Body of pancreas (tissue), 4 donors: ENCODE data around the gene C20orf202.

Source experiments
- POLR2A ChIP-seq, 3 donors: fragments of 450-650 bp; IDR thresholded peaks; one replicate each; pipeline ENCODE4 v1.6.1; 2016; ENCODE audit warnings: antibody characterized with exemption in 3 of 3, mild to moderate bottlenecking in 2 of 3
- TF ChIP-seq, protein P1 (sequence below), 7 experiments: fragments of 450-650 bp in 4 of 7; fragments of 200-600 bp in 3 of 7; sonication (generic) in 3 of 7; IDR thresholded peaks; one replicate each; pipeline ENCODE4 v1.5.1; 2016 to 2019; ENCODE audit warnings: antibody characterized with exemption in 7 of 7

DNA sequence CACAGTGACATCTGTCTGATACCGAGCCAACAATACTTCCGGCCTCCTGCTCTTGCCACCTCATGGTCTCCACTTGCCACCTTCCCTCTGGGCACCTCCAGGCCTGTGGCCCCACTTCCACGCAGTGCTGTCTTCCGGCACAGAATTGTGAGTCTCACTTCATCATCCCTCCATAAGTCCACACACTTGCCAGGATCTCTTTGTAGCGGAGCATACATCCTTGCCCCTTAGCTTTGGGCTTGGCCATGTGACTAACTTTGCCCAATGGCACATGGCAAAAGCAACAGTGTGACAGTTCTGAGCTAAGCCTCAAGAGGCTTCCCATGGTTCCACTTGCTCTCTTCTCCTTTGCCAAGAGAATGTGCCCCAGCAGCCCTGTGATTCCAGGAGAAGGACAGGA lies 4.5 kb upstream of the C20orf202 start:
- TF ChIP-seq, protein P1, sequence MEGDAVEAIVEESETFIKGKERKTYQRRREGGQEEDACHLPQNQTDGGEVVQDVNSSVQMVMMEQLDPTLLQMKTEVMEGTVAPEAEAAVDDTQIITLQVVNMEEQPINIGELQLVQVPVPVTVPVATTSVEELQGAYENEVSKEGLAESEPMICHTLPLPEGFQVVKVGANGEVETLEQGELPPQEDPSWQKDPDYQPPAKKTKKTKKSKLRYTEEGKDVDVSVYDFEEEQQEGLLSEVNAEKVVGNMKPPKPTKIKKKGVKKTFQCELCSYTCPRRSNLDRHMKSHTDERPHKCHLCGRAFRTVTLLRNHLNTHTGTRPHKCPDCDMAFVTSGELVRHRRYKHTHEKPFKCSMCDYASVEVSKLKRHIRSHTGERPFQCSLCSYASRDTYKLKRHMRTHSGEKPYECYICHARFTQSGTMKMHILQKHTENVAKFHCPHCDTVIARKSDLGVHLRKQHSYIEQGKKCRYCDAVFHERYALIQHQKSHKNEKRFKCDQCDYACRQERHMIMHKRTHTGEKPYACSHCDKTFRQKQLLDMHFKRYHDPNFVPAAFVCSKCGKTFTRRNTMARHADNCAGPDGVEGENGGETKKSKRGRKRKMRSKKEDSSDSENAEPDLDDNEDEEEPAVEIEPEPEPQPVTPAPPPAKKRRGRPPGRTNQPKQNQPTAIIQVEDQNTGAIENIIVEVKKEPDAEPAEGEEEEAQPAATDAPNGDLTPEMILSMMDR (IDR thresholded peaks at IDR 0.05): no peak
- no peak for TF ChIP-seq POLR2A (IDR thresholded peaks at IDR 0.05)
